ENCODE measurements around the gene GDPD3. TPM values are rescaled to one million over a fixed set of nuclear protein-coding genes. Genes with fewer than 3 reads are reported as not detected.

The GDPD3 gene
- total and polyA plus RNA-seq, 2 of the 13 experiments (the other 11 are each of a cell fraction or from before 2014, with no cell fraction given): 18.7 to 20.6 TPM

DNA sequence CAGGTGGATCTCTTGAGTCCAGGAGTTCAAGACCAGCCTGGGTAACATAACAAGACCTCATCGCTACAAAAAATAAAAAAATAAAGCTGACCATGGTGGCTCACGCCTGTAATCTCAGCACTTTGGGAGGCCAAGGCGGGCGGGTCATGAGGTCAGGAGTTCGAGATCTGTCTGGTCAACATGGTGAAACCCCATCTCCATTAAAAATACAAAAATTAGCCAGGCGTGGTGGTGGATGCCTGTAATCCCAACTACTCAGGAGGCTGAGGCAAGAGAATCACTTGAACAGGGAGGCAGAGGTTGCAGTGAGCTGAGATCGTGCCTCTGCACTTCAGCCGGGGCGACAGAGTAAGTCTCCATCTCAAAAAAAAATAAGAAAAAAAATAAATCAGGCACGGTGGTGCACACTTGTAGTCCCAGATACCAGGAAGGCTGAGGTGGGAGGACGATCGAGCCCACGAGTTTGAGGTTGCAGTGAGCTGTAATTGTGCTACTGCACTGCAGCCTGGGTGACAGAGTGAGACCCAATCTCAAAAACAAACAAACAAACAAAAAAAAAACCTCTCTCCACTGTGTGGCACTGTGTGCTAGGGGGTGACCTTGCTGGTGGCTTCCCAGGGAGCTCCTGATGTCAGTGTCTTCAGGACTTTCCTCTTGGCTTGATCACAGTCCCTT, 29.5 kb upstream of the GDPD3 start:
- POLR2A ChIA-PET: interaction anchor here (0.6 to 1.1 kb wide), 4 partner anchors 12 to 76 kb away, joined by 3 to 4 read pairs (median 3); partner anchors contain the start of gene CORO1A
- no peaks in the 10 kb centered on the region for H3K27me3 ChIP-seq (ENCODE audit: control insufficient read depth in 1 of 2, insufficient read depth in 2 of 2, low read length in 2 of 2)
- in situ Hi-C loops (cut with HindIII; ENCODE audit: extremely low pct_ligation_motif_present, low pct_unique_long_range_greater_than_20kb): no loop called here
- no peak for TF ChIP-seq MXD4 (CRISPR knock-in tag; IDR thresholded peaks at IDR 0.05)
- TF ChIP-seq, protein P1, sequence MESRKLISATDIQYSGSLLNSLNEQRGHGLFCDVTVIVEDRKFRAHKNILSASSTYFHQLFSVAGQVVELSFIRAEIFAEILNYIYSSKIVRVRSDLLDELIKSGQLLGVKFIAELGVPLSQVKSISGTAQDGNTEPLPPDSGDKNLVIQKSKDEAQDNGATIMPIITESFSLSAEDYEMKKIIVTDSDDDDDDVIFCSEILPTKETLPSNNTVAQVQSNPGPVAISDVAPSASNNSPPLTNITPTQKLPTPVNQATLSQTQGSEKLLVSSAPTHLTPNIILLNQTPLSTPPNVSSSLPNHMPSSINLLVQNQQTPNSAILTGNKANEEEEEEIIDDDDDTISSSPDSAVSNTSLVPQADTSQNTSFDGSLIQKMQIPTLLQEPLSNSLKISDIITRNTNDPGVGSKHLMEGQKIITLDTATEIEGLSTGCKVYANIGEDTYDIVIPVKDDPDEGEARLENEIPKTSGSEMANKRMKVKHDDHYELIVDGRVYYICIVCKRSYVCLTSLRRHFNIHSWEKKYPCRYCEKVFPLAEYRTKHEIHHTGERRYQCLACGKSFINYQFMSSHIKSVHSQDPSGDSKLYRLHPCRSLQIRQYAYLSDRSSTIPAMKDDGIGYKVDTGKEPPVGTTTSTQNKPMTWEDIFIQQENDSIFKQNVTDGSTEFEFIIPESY (CRISPR knock-in tag; IDR thresholded peaks at IDR 0.05): 0 out of 2 replicates have a peak, but pooled peaks have one; percentile 7
- peak; percentile 56; the same call in 1 of the 2 replicates for TF ChIP-seq ZMYM3 (CRISPR knock-in tag; IDR thresholded peaks at IDR 0.05)
- peak; percentile 83 for TF ChIP-seq STAG1 (CRISPR knock-in tag; IDR thresholded peaks at IDR 0.05)
- no peak for TF ChIP-seq ZBTB46 (CRISPR knock-in tag; IDR thresholded peaks at IDR 0.05; ENCODE audit: borderline replicate concordance)
- TF ChIP-seq KLF12 (CRISPR knock-in tag; IDR thresholded peaks at IDR 0.05; ENCODE audit: borderline replicate concordance): 0 out of 2 replicates have a peak, but pooled peaks have one; percentile 41
- no peak for TF ChIP-seq BORCS8-MEF2B (CRISPR knock-in tag; IDR thresholded peaks at IDR 0.05)
- TF ChIP-seq, protein P2, sequence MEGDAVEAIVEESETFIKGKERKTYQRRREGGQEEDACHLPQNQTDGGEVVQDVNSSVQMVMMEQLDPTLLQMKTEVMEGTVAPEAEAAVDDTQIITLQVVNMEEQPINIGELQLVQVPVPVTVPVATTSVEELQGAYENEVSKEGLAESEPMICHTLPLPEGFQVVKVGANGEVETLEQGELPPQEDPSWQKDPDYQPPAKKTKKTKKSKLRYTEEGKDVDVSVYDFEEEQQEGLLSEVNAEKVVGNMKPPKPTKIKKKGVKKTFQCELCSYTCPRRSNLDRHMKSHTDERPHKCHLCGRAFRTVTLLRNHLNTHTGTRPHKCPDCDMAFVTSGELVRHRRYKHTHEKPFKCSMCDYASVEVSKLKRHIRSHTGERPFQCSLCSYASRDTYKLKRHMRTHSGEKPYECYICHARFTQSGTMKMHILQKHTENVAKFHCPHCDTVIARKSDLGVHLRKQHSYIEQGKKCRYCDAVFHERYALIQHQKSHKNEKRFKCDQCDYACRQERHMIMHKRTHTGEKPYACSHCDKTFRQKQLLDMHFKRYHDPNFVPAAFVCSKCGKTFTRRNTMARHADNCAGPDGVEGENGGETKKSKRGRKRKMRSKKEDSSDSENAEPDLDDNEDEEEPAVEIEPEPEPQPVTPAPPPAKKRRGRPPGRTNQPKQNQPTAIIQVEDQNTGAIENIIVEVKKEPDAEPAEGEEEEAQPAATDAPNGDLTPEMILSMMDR (CRISPR knock-in tag; IDR thresholded peaks at IDR 0.05): peak; percentile 85
- peak; percentile 42 for TF ChIP-seq ZNF18 (CRISPR knock-in tag; IDR thresholded peaks at IDR 0.05; ENCODE audit: insufficient replicate concordance)
- peak; percentile 71 for TF ChIP-seq SMC3 (IDR thresholded peaks at IDR 0.05; ENCODE audit: low read length)
- TF ChIP-seq HOXA5 (CRISPR knock-in tag; IDR thresholded peaks at IDR 0.05): 0 out of 2 replicates have a peak, but pooled peaks have one; percentile 61
- TF ChIP-seq NFKBIZ (CRISPR knock-in tag; IDR thresholded peaks at IDR 0.05): 0 out of 2 replicates have a peak, but pooled peaks have one; percentile 28
- TF ChIP-seq, protein P3, sequence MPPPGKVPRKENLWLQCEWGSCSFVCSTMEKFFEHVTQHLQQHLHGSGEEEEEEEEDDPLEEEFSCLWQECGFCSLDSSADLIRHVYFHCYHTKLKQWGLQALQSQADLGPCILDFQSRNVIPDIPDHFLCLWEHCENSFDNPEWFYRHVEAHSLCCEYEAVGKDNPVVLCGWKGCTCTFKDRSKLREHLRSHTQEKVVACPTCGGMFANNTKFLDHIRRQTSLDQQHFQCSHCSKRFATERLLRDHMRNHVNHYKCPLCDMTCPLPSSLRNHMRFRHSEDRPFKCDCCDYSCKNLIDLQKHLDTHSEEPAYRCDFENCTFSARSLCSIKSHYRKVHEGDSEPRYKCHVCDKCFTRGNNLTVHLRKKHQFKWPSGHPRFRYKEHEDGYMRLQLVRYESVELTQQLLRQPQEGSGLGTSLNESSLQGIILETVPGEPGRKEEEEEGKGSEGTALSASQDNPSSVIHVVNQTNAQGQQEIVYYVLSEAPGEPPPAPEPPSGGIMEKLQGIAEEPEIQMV (CRISPR knock-in tag; IDR thresholded peaks at IDR 0.05; ENCODE audit: low read depth): no peak
- TF ChIP-seq MATR3 (CRISPR knock-in tag; IDR thresholded peaks at IDR 0.05): no peak

More for the DNA sequence above, 29.5 kb upstream of the GDPD3 start:
- H2AFZ ChIP-seq (ENCODE audit: low read length): peak overlapping the region; percentile 75
- intact Hi-C loops (cut with micrococcal nuclease; ENCODE audit: unreplicated experiment): no loop called here
- no peak overlapping the region for H3K9ac ChIP-seq (ENCODE audit: insufficient read depth, low read depth, low read length)
- peak; percentile 61 for DNase-seq (ENCODE audit: low spot score)
- H3K36me3 ChIP-seq (replicated peaks in 1 of 2; ENCODE audit: control insufficient read depth in 1 of 2, insufficient read depth in 2 of 2, low read length in 2 of 2): no peaks in the 10 kb centered on the region
- FAIRE-seq: peak; percentile 42
- H3K4me1 ChIP-seq (ENCODE audit: insufficient read depth, low read length): peaks cover 66% of the 10 kb centered on the region
- H3K4me2 ChIP-seq (ENCODE audit: low read depth, low read length): peak overlapping the region; percentile 51
- CTCF ChIA-PET (ENCODE audit: low intra/inter-chr PET ratio, low total read pairs): no interaction called here
- WGBS (ENCODE audit: low lambda C conversion rate): 51% methylated on average over 13 of the region's 13 CpGs
- no peaks in the 10 kb centered on the region for H3K79me2 ChIP-seq (ENCODE audit: insufficient read depth, low read length)
- H4K20me1 ChIP-seq (ENCODE audit: insufficient read depth, low read length): no peaks in the 10 kb centered on the region
- ATAC-seq: peak; percentile 26
- no peaks in the 10 kb centered on the region for H3K9me3 ChIP-seq (ENCODE audit: low read length)
- BruUV-seq (replicated peaks): no TSS peak
- H3K4me3 ChIP-seq (replicated peaks in 1 of 3; ENCODE audit: insufficient read depth in 1 of 3, low read depth in 2 of 3, low read length in 3 of 3): no peak overlapping the region; a peak in 2 of 6 replicates
- H3K27ac ChIP-seq (ENCODE audit: extremely low read length, insufficient read depth, low read length): no peak overlapping the region

Data from HepG2 (cell line).